Activated T-helper 1 cell treated with anti-CD3 and anti-CD28 coated beads, Interleukin-2, amount 50 U/mL, for 16 hours (primary cell): ENCODE measurements around the gene SSR4.
A peak's percentile ranks its signal among the peaks of the same experiment; 100 is the strongest.
"Not testable (repeated sequence)": the region's sequence is repeated elsewhere in the genome, so short reads cannot be mapped to it uniquely, and the experiment has no call there.

Experiments used
- DNase-seq, 2 donors: peaks; one replicate each; pipeline ENCODE4 v3.0.0-alpha.2; 2020; ENCODE audit warnings: low read depth in 1 of 2, low spot score in 1 of 2

SSR4 gene

GRCh38 chrX:153794018-153794896 lies at the start of gene SSR4, which contains the start of gene IDH3G:
TSS of gene SSR4 (plus strand) at chrX:153794668. CDS start at chrX:153794688, 20 bp downstream.
TSS of gene IDH3G (minus strand) at chrX:153794375. CDS start at chrX:153794326, 49 bp downstream.
- peak; percentile 74 to 88 for DNase-seq

GRCh38 chrX:153745067-153745433 lies 49.4 kb upstream of the SSR4 start:
- not testable (repeated sequence) for DNase-seq

- no peak for DNase-seq
These were observed 48.1 kb upstream of the SSR4 start for GRCh38 chrX:153746359-153746758.

- not testable (repeated sequence) for DNase-seq
These were observed 47.5 kb upstream of the SSR4 start for GRCh38 chrX:153746991-153747390.

GRCh38 chrX:153749017-153749416 lies 45.5 kb upstream of the SSR4 start:
- DNase-seq: not testable (repeated sequence)

GRCh38 chrX:153750127-153750774 lies 44.2 kb upstream of the SSR4 start:
- DNase-seq: no peak

GRCh38 chrX:153755136-153755535 lies 39.3 kb upstream of the SSR4 start:
- DNase-seq: no peak

- DNase-seq: no peak
These were observed 32.6 kb upstream of the SSR4 start for GRCh38 chrX:153761863-153762262.

- no peak for DNase-seq
These were observed 31.8 kb upstream of the SSR4 start for GRCh38 chrX:153762626-153763173.

- no peak for DNase-seq
These were observed 31.1 kb upstream of the SSR4 start for GRCh38 chrX:153763298-153763932.

GRCh38 chrX:153763989-153764755 lies 30.3 kb upstream of the SSR4 start, which contains the start of gene PLXNB3:
TSS of gene PLXNB3 (plus strand) at chrX:153764249. CDS start at chrX:153765536, 1,287 bp downstream.
- peak; percentile 46 to 68 for DNase-seq

GRCh38 chrX:153764786-153765137 lies 29.7 kb upstream of the SSR4 start:
- no peak for DNase-seq

- DNase-seq: no peak
These were observed 29.1 kb upstream of the SSR4 start for GRCh38 chrX:153765138-153766079.

GRCh38 chrX:153766098-153766817 lies 28.2 kb upstream of the SSR4 start:
- no peak for DNase-seq

GRCh38 chrX:153766871-153767673 lies 27.4 kb upstream of the SSR4 start:
- no peak for DNase-seq

GRCh38 chrX:153767674-153768055 lies 26.8 kb upstream of the SSR4 start:
- no peak for DNase-seq

- no peak for DNase-seq
These were observed 25.9 kb upstream of the SSR4 start for GRCh38 chrX:153768311-153769157.
